Calu3 (cell line): ENCODE measurements around the gene LLGL2. TPM values are rescaled to one million over a fixed set of nuclear protein-coding genes. Genes with fewer than 3 reads are reported as not detected.

Experiments
- BruUV-seq: library from RNA; stranded (reverse); fragments of 400-500 nt; replicated peaks from 2 replicates; lab custom pipeline; 2021; lab: Mats Ljungman, UMichigan
- CTCF ChIA-PET: fragments of 300-600 bp; sonication (Branson Sonifier 250); formaldehyde crosslinking; loops from one replicate; lab custom pipeline; 2022; ENCODE audit warnings: antibody characterized with exemption; lab: Charles Lee
- DNase-seq: peaks from one replicate; pipeline ENCODE4 v3.0.0; 2022
- H3K27ac Mint-ChIP-seq: one replicate; pipeline ENCODE4 v1.8.0; 2022; ENCODE audit warnings: mixed read lengths; ENCODE audit not compliant: unreplicated experiment
- H3K27me3 Mint-ChIP-seq: one replicate; pipeline ENCODE4 v1.8.0; 2022; ENCODE audit warnings: mixed read lengths; ENCODE audit not compliant: unreplicated experiment
- H3K36me3 Mint-ChIP-seq: one replicate; pipeline ENCODE4 v1.8.0; 2022; ENCODE audit warnings: mild to moderate bottlenecking, moderate library complexity, mixed read lengths; ENCODE audit not compliant: insufficient read depth, unreplicated experiment
- H3K4me1 Mint-ChIP-seq: one replicate; pipeline ENCODE4 v1.8.0; 2022; ENCODE audit warnings: mild to moderate bottlenecking, low read depth, mixed read lengths; ENCODE audit not compliant: unreplicated experiment
- H3K4me3 Mint-ChIP-seq: one replicate; pipeline ENCODE4 v1.8.0; 2022; ENCODE audit warnings: mild to moderate bottlenecking, low read depth, moderate library complexity, mixed read lengths; ENCODE audit not compliant: unreplicated experiment
- H3K9me3 Mint-ChIP-seq: one replicate; pipeline ENCODE4 v1.8.0; 2022; ENCODE audit warnings: low read depth, mixed read lengths; ENCODE audit not compliant: unreplicated experiment
- CTCF ChIP-seq: fragments of 200-600 bp; IDR thresholded peaks from one replicate; pipeline ENCODE4 v1.8.0; 2022; ENCODE audit warnings: antibody characterized with exemption; ENCODE audit not compliant: unreplicated experiment
- intact Hi-C: fragments of 100-400 bp; cut with micrococcal nuclease; formaldehyde crosslinking; loops from one replicate; pipeline ENCODE4 v1.10.0; 2022; ENCODE audit not compliant: unreplicated experiment
- total RNA-seq: library from RNA; stranded (reverse); gene quantifications from 2 replicates; pipeline ENCODE4 v1.2.3, GENCODE V29; 2022

LLGL2 gene
- total RNA-seq, 1 experiment from 2014 or later = 208 TPM

- DNase-seq = no peak
- BruUV-seq = no TSS peak
- no peaks in the 10 kb centered on the region for H3K4me1 Mint-ChIP-seq
- intact Hi-C loops = no loop called here
- H3K27me3 Mint-ChIP-seq = no peaks in the 10 kb centered on the region
- no peak overlapping the region for H3K27ac Mint-ChIP-seq
- TF ChIP-seq CTCF = no peak
- H3K9me3 Mint-ChIP-seq = no peaks in the 10 kb centered on the region
- no peak overlapping the region for H3K4me3 Mint-ChIP-seq
- CTCF ChIA-PET = interaction anchor here (0.6 kb wide), 1 partner anchor 33 kb away, joined by 6 read pairs; no protein-coding TSS in a partner anchor
- no peaks in the 10 kb centered on the region for H3K36me3 Mint-ChIP-seq
Measured at GRCh38 chr17:75481194-75482068, 44.1 kb upstream of the LLGL2 start.

- Mint-ChIP-seq H3K27me3 (no peaks in the 10 kb centered on the region), H3K4me1 (no peaks in the 10 kb centered on the region)
- no peak for DNase-seq
Measured at GRCh38 chr17:75482098-75482942, 43.2 kb upstream of the LLGL2 start.

GRCh38 chr17:75485688-75486087, 39.8 kb upstream of the LLGL2 start:
- Mint-ChIP-seq H3K27ac (no peak overlapping the region), H3K36me3 (peaks cover 15% of the 10 kb centered on the region), H3K27me3 (no peaks in the 10 kb centered on the region), H3K9me3 (no peaks in the 10 kb centered on the region), H3K4me1 (no peaks in the 10 kb centered on the region), H3K4me3 (no peak overlapping the region)
- TF ChIP-seq CTCF = no peak
- no peak for DNase-seq
- BruUV-seq = no TSS peak
- intact Hi-C loops = no loop called here
- CTCF ChIA-PET = no interaction called here

More at GRCh38 chr17:75482098-75482942, 43.2 kb upstream of the LLGL2 start:
- CTCF ChIA-PET = no interaction called here
- TF ChIP-seq CTCF = no peak
- intact Hi-C loops = no loop called here
- BruUV-seq = no TSS peak
- Mint-ChIP-seq H3K27ac (no peak overlapping the region), H3K9me3 (no peaks in the 10 kb centered on the region), H3K36me3 (peaks cover 5% of the 10 kb centered on the region), H3K4me3 (no peak overlapping the region)

- Mint-ChIP-seq H3K4me3 (no peak overlapping the region), H3K27me3 (no peaks in the 10 kb centered on the region), H3K9me3 (no peaks in the 10 kb centered on the region), H3K27ac (no peak overlapping the region), H3K36me3 (peaks cover 15% of the 10 kb centered on the region), H3K4me1 (no peaks in the 10 kb centered on the region)
- intact Hi-C loops = no loop called here
- no peak for TF ChIP-seq CTCF
- no peak for DNase-seq
- CTCF ChIA-PET = no interaction called here
- BruUV-seq = no TSS peak
Measured at GRCh38 chr17:75486151-75486550, 39.3 kb upstream of the LLGL2 start.
